Measurements from ENCODE around the gene GPR148.

GPR148 gene

DNA sequence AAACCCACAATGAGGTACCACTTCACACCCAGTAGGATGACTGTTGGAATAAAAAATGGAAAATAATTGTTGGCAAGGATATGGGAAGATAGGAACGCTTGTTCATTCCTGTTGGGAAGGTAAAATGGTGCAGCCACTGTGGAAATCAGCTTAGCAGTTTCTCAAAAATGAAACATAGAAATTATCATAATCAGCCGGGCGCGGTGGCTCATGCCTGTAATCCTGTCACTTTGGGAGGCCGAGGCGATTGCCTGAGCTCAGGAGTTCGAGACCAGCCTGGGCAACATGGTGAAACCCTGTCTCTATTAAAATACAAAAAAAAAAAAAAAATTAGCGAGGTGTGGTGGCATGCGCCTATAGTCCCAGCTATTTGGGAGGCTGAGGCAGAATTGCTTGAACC is 49.9 kb downstream of the GPR148 start:
- DNase-seq: no peak

All from activated CD4-positive, alpha-beta T cell treated with anti-CD3 and anti-CD28 coated beads, Interleukin-2, amount 50 U/mL, for 48 hours (primary cell).